ENCODE results near the gene PTPRN2.

The PTPRN2 gene

GRCh38 chr7:158567153-158567603 is 20.4 kb downstream of the PTPRN2 start:
- Histone ChIP-seq H3K27ac (ENCODE audit: low read depth in 2 of 2, low read length in 2 of 2) (no peak overlapping the region), H3K9ac (ENCODE audit: low read depth in 1 of 2, low read length in 2 of 2) (no peak overlapping the region), H3K27me3 (ENCODE audit: control insufficient read depth in 2 of 2, insufficient read depth in 2 of 2, low read length in 2 of 2) (no peaks in the 10 kb centered on the region), H3K4me1 (ENCODE audit: control insufficient read depth in 2 of 2, insufficient read depth in 2 of 2, low read length in 2 of 2) (peaks cover 0 to 2% of the 10 kb centered on the region in 2 donors), H3K9me3 (ENCODE audit: control insufficient read depth in 2 of 2, low read length in 2 of 2) (no peaks in the 10 kb centered on the region), H3K36me3 (ENCODE audit: control insufficient read depth in 2 of 2, insufficient read depth in 2 of 2, low read length in 2 of 2) (no peaks in the 10 kb centered on the region), H3K4me3 (ENCODE audit: low read length in 2 of 2) (no peak overlapping the region)

- H3K4me3 ChIP-seq (ENCODE audit: low read length in 2 of 2), result no peak overlapping the region
- H3K36me3 ChIP-seq (ENCODE audit: control insufficient read depth in 2 of 2, insufficient read depth in 2 of 2, low read length in 2 of 2), result no peaks in the 10 kb centered on the region
- no peak overlapping the region for H3K27ac ChIP-seq (ENCODE audit: low read depth in 2 of 2, low read length in 2 of 2)
- no peaks in the 10 kb centered on the region for H3K27me3 ChIP-seq (ENCODE audit: control insufficient read depth in 2 of 2, insufficient read depth in 2 of 2, low read length in 2 of 2)
- no peaks in the 10 kb centered on the region for H3K9me3 ChIP-seq (ENCODE audit: control insufficient read depth in 2 of 2, low read length in 2 of 2)
- peaks cover 0 to 2% of the 10 kb centered on the region in 2 donors for H3K4me1 ChIP-seq (ENCODE audit: control insufficient read depth in 2 of 2, insufficient read depth in 2 of 2, low read length in 2 of 2)
- H3K9ac ChIP-seq (ENCODE audit: low read depth in 1 of 2, low read length in 2 of 2), result no peak overlapping the region
These were observed 23.0 kb downstream of the PTPRN2 start for GRCh38 chr7:158564663-158565035.

GRCh38 chr7:158563911-158564662 is 23.5 kb downstream of the PTPRN2 start:
- no peak overlapping the region for H3K4me3 ChIP-seq (ENCODE audit: low read length in 2 of 2)
- H3K9me3 ChIP-seq (ENCODE audit: control insufficient read depth in 2 of 2, low read length in 2 of 2), result no peaks in the 10 kb centered on the region
- H3K9ac ChIP-seq (ENCODE audit: low read depth in 1 of 2, low read length in 2 of 2), result no peak overlapping the region
- H3K27ac ChIP-seq (ENCODE audit: low read depth in 2 of 2, low read length in 2 of 2), result no peak overlapping the region
- no peaks in the 10 kb centered on the region for H3K27me3 ChIP-seq (ENCODE audit: control insufficient read depth in 2 of 2, insufficient read depth in 2 of 2, low read length in 2 of 2)
- H3K36me3 ChIP-seq (ENCODE audit: control insufficient read depth in 2 of 2, insufficient read depth in 2 of 2, low read length in 2 of 2), result no peaks in the 10 kb centered on the region
- peaks cover 0 to 2% of the 10 kb centered on the region in 2 donors for H3K4me1 ChIP-seq (ENCODE audit: control insufficient read depth in 2 of 2, insufficient read depth in 2 of 2, low read length in 2 of 2)

GRCh38 chr7:158563051-158563450 is 24.6 kb downstream of the PTPRN2 start:
- no peak overlapping the region for H3K27ac ChIP-seq (ENCODE audit: low read depth in 2 of 2, low read length in 2 of 2)
- no peaks in the 10 kb centered on the region for H3K9me3 ChIP-seq (ENCODE audit: control insufficient read depth in 2 of 2, low read length in 2 of 2)
- H3K27me3 ChIP-seq (ENCODE audit: control insufficient read depth in 2 of 2, insufficient read depth in 2 of 2, low read length in 2 of 2), result no peaks in the 10 kb centered on the region
- peaks cover 0 to 2% of the 10 kb centered on the region in 2 donors for H3K4me1 ChIP-seq (ENCODE audit: control insufficient read depth in 2 of 2, insufficient read depth in 2 of 2, low read length in 2 of 2)
- H3K4me3 ChIP-seq (ENCODE audit: low read length in 2 of 2), result no peak overlapping the region
- H3K9ac ChIP-seq (ENCODE audit: low read depth in 1 of 2, low read length in 2 of 2), result no peak overlapping the region
- no peaks in the 10 kb centered on the region for H3K36me3 ChIP-seq (ENCODE audit: control insufficient read depth in 2 of 2, insufficient read depth in 2 of 2, low read length in 2 of 2)

GRCh38 chr7:158562517-158562916 is 25.1 kb downstream of the PTPRN2 start:
- Histone ChIP-seq H3K27me3 (ENCODE audit: control insufficient read depth in 2 of 2, insufficient read depth in 2 of 2, low read length in 2 of 2) (no peaks in the 10 kb centered on the region), H3K9ac (ENCODE audit: low read depth in 1 of 2, low read length in 2 of 2) (no peak overlapping the region), H3K9me3 (ENCODE audit: control insufficient read depth in 2 of 2, low read length in 2 of 2) (no peaks in the 10 kb centered on the region)

GRCh38 chr7:158561659-158562058 is 26.0 kb downstream of the PTPRN2 start:
- no peaks in the 10 kb centered on the region for H3K36me3 ChIP-seq (ENCODE audit: control insufficient read depth in 2 of 2, insufficient read depth in 2 of 2, low read length in 2 of 2)
- no peaks in the 10 kb centered on the region for H3K4me1 ChIP-seq (ENCODE audit: control insufficient read depth in 2 of 2, insufficient read depth in 2 of 2, low read length in 2 of 2)
- no peak overlapping the region for H3K4me3 ChIP-seq (ENCODE audit: low read length in 2 of 2)
- H3K9me3 ChIP-seq (ENCODE audit: control insufficient read depth in 2 of 2, low read length in 2 of 2), result no peaks in the 10 kb centered on the region
- no peak overlapping the region for H3K27ac ChIP-seq (ENCODE audit: low read depth in 2 of 2, low read length in 2 of 2)
- no peak overlapping the region for H3K9ac ChIP-seq (ENCODE audit: low read depth in 1 of 2, low read length in 2 of 2)
- no peaks in the 10 kb centered on the region for H3K27me3 ChIP-seq (ENCODE audit: control insufficient read depth in 2 of 2, insufficient read depth in 2 of 2, low read length in 2 of 2)

More at GRCh38 chr7:158562517-158562916, 25.1 kb downstream of the PTPRN2 start:
- Histone ChIP-seq H3K4me1 (ENCODE audit: control insufficient read depth in 2 of 2, insufficient read depth in 2 of 2, low read length in 2 of 2) (peaks cover 0 to 2% of the 10 kb centered on the region in 2 donors), H3K36me3 (ENCODE audit: control insufficient read depth in 2 of 2, insufficient read depth in 2 of 2, low read length in 2 of 2) (no peaks in the 10 kb centered on the region), H3K4me3 (ENCODE audit: low read length in 2 of 2) (no peak overlapping the region), H3K27ac (ENCODE audit: low read depth in 2 of 2, low read length in 2 of 2) (no peak overlapping the region)

GRCh38 chr7:158560386-158560785 is 27.2 kb downstream of the PTPRN2 start:
- Histone ChIP-seq H3K9me3 (ENCODE audit: control insufficient read depth in 2 of 2, low read length in 2 of 2) (no peaks in the 10 kb centered on the region), H3K4me3 (ENCODE audit: low read length in 2 of 2) (no peak overlapping the region), H3K36me3 (ENCODE audit: control insufficient read depth in 2 of 2, insufficient read depth in 2 of 2, low read length in 2 of 2) (no peaks in the 10 kb centered on the region), H3K27ac (ENCODE audit: low read depth in 2 of 2, low read length in 2 of 2) (no peak overlapping the region), H3K9ac (ENCODE audit: low read depth in 1 of 2, low read length in 2 of 2) (no peak overlapping the region), H3K4me1 (ENCODE audit: control insufficient read depth in 2 of 2, insufficient read depth in 2 of 2, low read length in 2 of 2) (no peaks in the 10 kb centered on the region), H3K27me3 (ENCODE audit: control insufficient read depth in 2 of 2, insufficient read depth in 2 of 2, low read length in 2 of 2) (no peaks in the 10 kb centered on the region)

GRCh38 chr7:158559356-158559755 is 28.3 kb downstream of the PTPRN2 start:
- H3K4me1 ChIP-seq (ENCODE audit: control insufficient read depth in 2 of 2, insufficient read depth in 2 of 2, low read length in 2 of 2), result no peaks in the 10 kb centered on the region
- H3K9me3 ChIP-seq (ENCODE audit: control insufficient read depth in 2 of 2, low read length in 2 of 2), result no peaks in the 10 kb centered on the region
- no peaks in the 10 kb centered on the region for H3K36me3 ChIP-seq (ENCODE audit: control insufficient read depth in 2 of 2, insufficient read depth in 2 of 2, low read length in 2 of 2)
- H3K9ac ChIP-seq (ENCODE audit: low read depth in 1 of 2, low read length in 2 of 2), result no peak overlapping the region
- no peaks in the 10 kb centered on the region for H3K27me3 ChIP-seq (ENCODE audit: control insufficient read depth in 2 of 2, insufficient read depth in 2 of 2, low read length in 2 of 2)
- H3K27ac ChIP-seq (ENCODE audit: low read depth in 2 of 2, low read length in 2 of 2), result no peak overlapping the region
- no peak overlapping the region for H3K4me3 ChIP-seq (ENCODE audit: low read length in 2 of 2)

- H3K9me3 ChIP-seq (ENCODE audit: control insufficient read depth in 2 of 2, low read length in 2 of 2), result no peaks in the 10 kb centered on the region
- no peak overlapping the region for H3K27ac ChIP-seq (ENCODE audit: low read depth in 2 of 2, low read length in 2 of 2)
- no peak overlapping the region for H3K9ac ChIP-seq (ENCODE audit: low read depth in 1 of 2, low read length in 2 of 2)
- no peaks in the 10 kb centered on the region for H3K27me3 ChIP-seq (ENCODE audit: control insufficient read depth in 2 of 2, insufficient read depth in 2 of 2, low read length in 2 of 2)
- H3K4me3 ChIP-seq (ENCODE audit: low read length in 2 of 2), result no peak overlapping the region
- no peaks in the 10 kb centered on the region for H3K4me1 ChIP-seq (ENCODE audit: control insufficient read depth in 2 of 2, insufficient read depth in 2 of 2, low read length in 2 of 2)
- H3K36me3 ChIP-seq (ENCODE audit: control insufficient read depth in 2 of 2, insufficient read depth in 2 of 2, low read length in 2 of 2), result no peaks in the 10 kb centered on the region
These were observed 28.8 kb downstream of the PTPRN2 start for GRCh38 chr7:158558816-158559215.

- Histone ChIP-seq H3K4me3 (ENCODE audit: low read length in 2 of 2) (no peak overlapping the region), H3K36me3 (ENCODE audit: control insufficient read depth in 2 of 2, insufficient read depth in 2 of 2, low read length in 2 of 2) (no peaks in the 10 kb centered on the region), H3K9me3 (ENCODE audit: control insufficient read depth in 2 of 2, low read length in 2 of 2) (no peaks in the 10 kb centered on the region), H3K27ac (ENCODE audit: low read depth in 2 of 2, low read length in 2 of 2) (no peak overlapping the region), H3K4me1 (ENCODE audit: control insufficient read depth in 2 of 2, insufficient read depth in 2 of 2, low read length in 2 of 2) (no peaks in the 10 kb centered on the region), H3K27me3 (ENCODE audit: control insufficient read depth in 2 of 2, insufficient read depth in 2 of 2, low read length in 2 of 2) (no peaks in the 10 kb centered on the region), H3K9ac (ENCODE audit: low read depth in 1 of 2, low read length in 2 of 2) (no peak overlapping the region)
These were observed 30.2 kb downstream of the PTPRN2 start for GRCh38 chr7:158557441-158557755.
